Measurements from ENCODE around the gene PLEKHA1.

PLEKHA1 gene

DNA sequence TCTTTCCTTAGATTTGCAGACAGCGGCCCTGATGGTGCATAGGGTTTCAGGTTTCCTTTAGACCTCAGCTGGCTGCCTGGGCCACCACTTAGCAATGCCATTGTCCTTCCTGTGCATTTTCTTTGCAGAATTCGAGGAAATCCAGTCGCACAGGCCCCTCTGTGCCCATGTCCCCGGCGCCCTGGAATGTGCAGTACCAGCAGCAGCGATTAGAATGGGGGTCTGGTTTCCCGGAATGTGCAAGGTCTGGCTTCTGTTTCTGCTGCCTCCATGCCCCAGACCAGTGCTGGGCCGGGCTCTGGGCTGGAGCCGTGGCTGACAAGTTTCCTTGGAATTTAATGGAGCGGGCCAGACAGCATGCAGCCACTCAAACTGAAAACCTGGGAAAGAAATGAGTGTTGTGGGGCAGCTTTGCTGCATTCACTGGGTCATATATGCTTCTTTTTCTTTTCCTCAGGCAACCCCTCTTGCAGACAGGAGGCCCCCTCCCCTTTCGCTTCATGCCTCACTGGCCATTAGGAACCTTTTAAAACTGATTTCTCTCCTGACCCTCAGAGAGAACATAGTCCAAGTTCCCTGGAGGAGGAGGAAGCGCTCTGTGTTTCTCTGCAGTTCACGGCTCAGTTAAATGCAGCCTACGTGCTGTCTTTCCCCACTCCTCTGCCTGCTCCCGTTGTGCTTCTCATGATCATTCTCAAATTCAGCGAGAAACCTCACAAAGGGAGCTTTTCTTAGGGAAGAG lies 101.3 kb downstream of the PLEKHA1 start:
- no peak for DNase-seq (ENCODE audit: low read depth in 1 of 2, low spot score in 1 of 2)
- no peak for TF ChIP-seq JUND (IDR thresholded peaks at IDR 0.05; ENCODE audit: low read depth)
- in situ Hi-C loops (cut with HindIII; ENCODE audit: low pct_unique_long_range_greater_than_20kb, low sequenced_read_pairs), result no loop called here

DNA sequence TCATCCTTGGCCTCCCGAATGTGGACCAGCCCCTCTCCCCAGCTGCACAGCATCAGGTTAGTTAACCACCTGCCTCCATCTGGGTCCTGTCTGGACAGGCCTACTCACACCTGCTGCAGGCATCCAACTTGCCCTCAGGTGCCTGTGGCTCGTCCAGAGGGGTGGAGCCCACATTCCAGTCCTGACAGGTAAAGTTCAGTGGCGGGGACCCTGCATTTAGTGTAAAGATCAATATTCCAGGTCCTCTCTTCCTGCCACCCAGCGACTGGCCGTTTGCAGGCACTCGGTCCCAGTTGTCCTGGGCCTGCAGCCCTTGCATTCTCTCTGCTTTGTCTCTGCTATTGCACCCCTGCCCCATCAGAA lies 101.8 kb downstream of the PLEKHA1 start:
- no peak for TF ChIP-seq JUND (IDR thresholded peaks at IDR 0.05; ENCODE audit: low read depth)
- in situ Hi-C loops (cut with HindIII; ENCODE audit: low pct_unique_long_range_greater_than_20kb, low sequenced_read_pairs), result no loop called here
- DNase-seq (ENCODE audit: low read depth in 1 of 2, low spot score in 1 of 2), result peak in 1 of 2 experiments; percentile 22

DNA sequence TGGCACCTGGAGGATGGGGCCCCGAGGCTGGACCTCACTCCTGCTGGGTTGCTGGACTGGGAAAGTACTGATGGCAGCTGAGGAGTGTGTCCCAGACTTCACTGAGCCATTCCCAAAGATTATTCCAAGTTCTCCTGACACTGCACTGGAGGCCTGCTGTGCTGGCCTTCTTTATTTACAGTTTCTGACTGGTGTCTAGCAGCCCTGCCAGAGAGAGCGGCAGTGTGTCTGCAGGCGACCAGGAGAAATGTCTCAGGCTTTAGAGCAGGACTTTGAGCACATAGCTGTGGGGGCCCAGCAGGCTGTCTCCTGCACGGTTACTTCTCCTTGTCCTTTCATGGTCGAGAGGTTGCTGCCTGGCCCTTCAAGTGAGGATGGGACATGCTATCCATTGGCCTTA lies 102.9 kb downstream of the PLEKHA1 start:
- TF ChIP-seq JUND (IDR thresholded peaks at IDR 0.05; ENCODE audit: low read depth), result no peak
- in situ Hi-C loops (cut with HindIII; ENCODE audit: low pct_unique_long_range_greater_than_20kb, low sequenced_read_pairs), result no loop called here
- DNase-seq (ENCODE audit: low read depth in 1 of 2, low spot score in 1 of 2), result no peak

DNA sequence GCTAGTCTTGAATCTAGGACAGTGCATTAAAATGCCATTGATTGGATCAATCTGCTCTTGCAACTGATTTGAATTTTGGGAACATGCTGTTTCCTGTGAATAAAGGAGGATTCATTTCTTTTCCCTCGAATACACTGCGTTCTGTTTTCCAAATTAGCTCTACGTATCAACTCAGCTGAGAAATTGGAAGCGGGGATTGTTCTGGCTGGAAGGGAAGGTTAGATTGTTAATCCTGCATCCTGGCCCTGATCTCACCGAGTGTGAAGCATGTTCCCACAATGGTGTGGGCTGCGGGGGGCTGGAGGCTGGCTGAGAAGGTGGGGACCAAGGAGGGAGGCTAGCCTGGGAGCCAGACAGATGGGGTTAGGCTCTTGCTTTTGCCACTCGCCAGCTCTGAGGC lies 104.5 kb downstream of the PLEKHA1 start:
- no peak for DNase-seq (ENCODE audit: low read depth in 1 of 2, low spot score in 1 of 2)
- in situ Hi-C loops (cut with HindIII; ENCODE audit: low pct_unique_long_range_greater_than_20kb, low sequenced_read_pairs), result no loop called here
- no peak for TF ChIP-seq JUND (IDR thresholded peaks at IDR 0.05; ENCODE audit: low read depth)

DNA sequence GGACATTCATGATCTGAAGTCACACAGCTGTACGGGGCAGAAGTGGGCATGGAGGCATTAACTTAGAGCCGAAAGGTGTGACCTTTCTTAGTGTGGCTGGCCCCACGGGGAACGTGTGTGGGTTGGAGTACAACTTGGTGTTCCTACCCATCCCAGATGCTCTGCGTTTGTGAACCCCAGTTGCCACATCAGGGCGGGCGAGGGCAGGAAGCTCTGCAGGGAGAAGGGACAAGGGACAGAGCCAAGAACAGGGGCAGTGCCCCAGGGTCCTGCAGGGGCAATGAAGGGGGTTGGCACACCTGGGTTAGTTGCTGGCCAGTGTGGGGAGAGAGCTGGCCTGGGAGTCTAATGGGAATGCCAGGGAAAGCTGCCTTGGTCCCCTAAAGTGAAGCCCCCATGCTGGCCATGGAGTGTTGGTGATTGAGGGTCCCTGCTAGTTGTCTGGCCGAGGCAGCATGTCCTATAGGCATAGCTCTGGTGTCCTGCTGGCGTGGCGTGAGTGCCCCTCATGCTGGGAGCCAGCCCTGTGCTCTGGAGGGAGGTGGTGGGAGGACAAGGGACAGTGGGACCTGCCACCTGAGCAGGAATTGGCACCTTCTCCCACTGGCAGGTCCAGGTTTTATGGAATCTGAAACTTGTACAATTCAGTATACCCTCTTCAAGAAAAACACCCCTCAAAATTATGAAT lies 105.8 kb downstream of the PLEKHA1 start:
- DNase-seq (ENCODE audit: low read depth in 1 of 2, low spot score in 1 of 2), result no peak
- in situ Hi-C loops (cut with HindIII; ENCODE audit: low pct_unique_long_range_greater_than_20kb, low sequenced_read_pairs), result no loop called here
- TF ChIP-seq JUND (IDR thresholded peaks at IDR 0.05; ENCODE audit: low read depth), result no peak

DNA sequence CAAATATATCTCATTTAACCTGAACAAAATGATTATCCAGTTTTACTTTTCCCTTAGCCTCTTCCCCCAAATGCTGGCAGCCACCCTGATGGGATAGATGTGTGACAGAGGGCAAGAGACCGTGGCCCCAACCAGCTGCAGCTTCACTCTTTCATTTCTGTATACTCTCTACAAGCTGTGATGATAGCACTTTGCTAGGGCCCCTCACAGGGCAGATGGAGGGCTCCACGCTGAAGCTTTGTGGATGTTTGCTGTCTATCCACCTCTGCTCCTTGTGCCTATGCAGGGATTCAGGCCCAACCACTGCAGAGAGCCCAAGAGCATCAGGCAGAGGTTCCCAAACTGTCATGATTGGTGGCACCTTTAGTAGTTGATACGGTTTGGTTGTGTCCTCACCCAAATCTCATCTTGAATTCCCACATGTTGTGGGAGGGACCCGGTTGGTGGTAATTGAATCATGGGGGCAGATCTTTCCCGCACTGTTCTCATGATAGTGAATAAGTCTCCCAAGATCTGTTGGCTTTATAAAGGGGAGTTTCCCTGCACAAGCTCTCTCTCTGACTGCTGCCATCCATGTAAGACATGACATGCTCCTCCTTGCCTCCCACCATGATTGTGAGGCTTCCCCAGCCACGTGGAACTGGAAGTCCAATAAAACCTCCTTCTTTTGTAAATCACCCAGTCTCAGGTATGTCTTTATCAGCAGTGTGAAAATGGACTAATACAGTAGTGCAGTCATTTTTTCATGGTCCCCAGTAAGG lies 107.0 kb downstream of the PLEKHA1 start:
- DNase-seq (ENCODE audit: low read depth in 1 of 2, low spot score in 1 of 2), result no peak
- in situ Hi-C loops (cut with HindIII; ENCODE audit: low pct_unique_long_range_greater_than_20kb, low sequenced_read_pairs), result no loop called here
- no peak for TF ChIP-seq JUND (IDR thresholded peaks at IDR 0.05; ENCODE audit: low read depth)

Measured in T47D (cell line).